ENCODE measurements around the gene SLC29A3. TPM values are rescaled to one million over a fixed set of nuclear protein-coding genes. Genes with fewer than 3 reads are reported as not detected.

The SLC29A3 gene
- total and polyA plus RNA-seq, 2 donors: 2.5 to 5.6 TPM

DNA sequence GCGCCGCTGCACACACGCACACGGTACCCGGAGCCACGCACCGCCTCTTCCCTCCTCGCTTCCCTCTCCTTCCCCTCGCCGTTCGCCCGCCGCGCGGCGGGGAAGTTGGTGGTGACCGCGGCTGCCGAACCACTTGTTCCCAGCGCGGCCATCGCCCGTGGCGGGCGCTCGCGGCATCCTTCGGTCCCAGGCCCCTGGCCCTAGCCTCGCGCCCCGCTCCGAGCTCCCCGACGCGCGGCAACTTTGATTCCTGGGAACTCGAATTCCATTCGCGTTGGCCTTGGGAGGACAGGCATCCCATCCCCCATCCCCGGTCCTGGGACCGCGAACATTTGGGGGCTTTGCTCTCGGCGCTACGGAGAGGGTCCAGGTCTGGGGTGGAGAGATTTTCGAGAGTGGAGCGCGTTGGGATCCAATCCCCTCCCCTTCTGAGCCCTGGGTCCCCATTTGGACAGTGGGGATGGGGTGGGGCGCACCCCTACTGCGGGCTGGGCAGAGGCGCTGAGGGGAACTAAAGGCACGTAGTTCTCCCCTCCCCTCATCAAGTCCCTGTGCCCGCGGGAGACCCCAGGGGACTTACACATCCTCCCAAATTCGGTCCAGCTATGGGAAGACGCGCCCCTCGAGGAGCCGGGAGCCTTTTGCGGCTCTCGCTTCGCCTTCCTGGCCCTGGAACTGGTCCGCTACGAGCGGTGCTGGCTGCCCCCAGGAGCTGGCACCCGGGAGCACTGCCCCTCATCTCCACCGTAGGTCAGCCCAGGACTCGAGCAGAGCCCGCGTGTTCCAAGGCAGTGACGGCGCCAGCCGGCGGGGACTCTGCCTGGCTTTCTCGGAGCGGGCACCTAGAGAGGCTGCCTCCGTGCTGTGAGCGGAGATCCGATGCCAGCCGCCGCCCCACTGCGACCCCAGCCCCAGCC lies 78.5 kb downstream of the SLC29A3 start:
- peak overlapping the region; percentile 13 to 54 for H3K4me3 ChIP-seq (ENCODE audit: low read length in 2 of 2)
- 3% methylated on average over 82 of the region's 82 CpGs for WGBS
- H3K4me1 ChIP-seq (ENCODE audit: control insufficient read depth in 2 of 2, insufficient read depth in 2 of 2, low read length in 2 of 2): peaks cover 8 to 13% of the 10 kb centered on the region in 2 donors
- H3K27ac ChIP-seq (ENCODE audit: low read depth in 1 of 2, low read length in 1 of 2): no peak overlapping the region
- no peak for DNase-seq (ENCODE audit: low read depth in 6 of 9, low spot score in 9 of 9)
- H3K27me3 ChIP-seq (ENCODE audit: control insufficient read depth in 2 of 2, insufficient read depth in 1 of 2, low read length in 1 of 2): peaks cover 36 to 72% of the 10 kb centered on the region in 2 donors
- H3K36me3 ChIP-seq (ENCODE audit: control insufficient read depth in 2 of 2, insufficient read depth in 2 of 2, low read length in 1 of 2): no peaks in the 10 kb centered on the region
- no peaks in the 10 kb centered on the region for H3K9me3 ChIP-seq (ENCODE audit: control insufficient read depth in 2 of 2, insufficient read depth in 1 of 2, low read length in 1 of 2)

DNA sequence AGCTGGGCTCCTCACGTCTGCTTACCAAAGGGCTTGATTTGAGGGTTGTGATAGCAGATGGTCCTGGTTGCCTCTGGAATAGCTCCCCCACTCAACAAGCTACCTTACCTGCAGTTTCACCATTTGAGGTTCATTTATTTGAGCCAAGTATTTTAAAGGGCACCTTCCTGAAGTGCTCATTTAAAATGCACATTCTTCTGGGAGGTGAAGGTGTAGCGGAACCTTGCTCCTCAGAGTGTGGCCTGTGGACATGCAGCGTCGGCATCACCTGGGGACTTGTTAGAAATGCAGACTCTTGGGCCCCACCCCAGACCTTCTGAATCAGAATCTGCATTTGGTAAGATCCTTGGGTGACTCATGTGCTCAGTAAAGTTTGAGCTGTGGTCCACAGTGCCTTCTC lies 79.9 kb downstream of the SLC29A3 start:
- peaks cover 8 to 13% of the 10 kb centered on the region in 2 donors for H3K4me1 ChIP-seq (ENCODE audit: control insufficient read depth in 2 of 2, insufficient read depth in 2 of 2, low read length in 2 of 2)
- no peaks in the 10 kb centered on the region for H3K36me3 ChIP-seq (ENCODE audit: control insufficient read depth in 2 of 2, insufficient read depth in 2 of 2, low read length in 1 of 2)
- H3K4me3 ChIP-seq (ENCODE audit: low read length in 2 of 2): no peak overlapping the region
- H3K9me3 ChIP-seq (ENCODE audit: control insufficient read depth in 2 of 2, insufficient read depth in 1 of 2, low read length in 1 of 2): no peaks in the 10 kb centered on the region
- no peak for DNase-seq (ENCODE audit: low read depth in 6 of 9, low spot score in 9 of 9)
- peaks cover 36 to 63% of the 10 kb centered on the region in 2 donors for H3K27me3 ChIP-seq (ENCODE audit: control insufficient read depth in 2 of 2, insufficient read depth in 1 of 2, low read length in 1 of 2)
- WGBS: 80% methylated on average over 4 of the region's 4 CpGs
- H3K27ac ChIP-seq (ENCODE audit: low read depth in 1 of 2, low read length in 1 of 2): no peak overlapping the region

DNA sequence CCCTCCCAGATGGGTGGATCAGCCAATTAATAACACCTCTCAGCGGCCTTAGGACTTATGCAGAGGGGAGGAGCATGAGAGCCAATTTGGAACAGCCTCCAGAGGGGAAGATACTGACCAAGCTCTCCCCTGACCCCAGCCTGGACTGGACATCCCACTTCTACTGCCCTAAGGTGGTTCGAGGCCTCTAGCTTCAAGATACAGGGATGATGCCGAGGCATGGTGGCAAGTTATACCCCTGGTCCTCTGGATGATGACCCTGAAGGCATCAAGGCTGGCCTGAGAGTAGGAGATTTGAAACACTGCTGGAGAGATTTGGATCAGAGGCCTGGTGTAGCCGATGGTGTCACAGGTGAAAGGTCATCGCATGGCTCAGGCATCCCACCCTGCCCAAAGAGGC lies 80.9 kb downstream of the SLC29A3 start:
- peaks cover 8 to 13% of the 10 kb centered on the region in 2 donors for H3K4me1 ChIP-seq (ENCODE audit: control insufficient read depth in 2 of 2, insufficient read depth in 2 of 2, low read length in 2 of 2)
- H3K27me3 ChIP-seq (ENCODE audit: control insufficient read depth in 2 of 2, insufficient read depth in 1 of 2, low read length in 1 of 2): peaks cover 36 to 61% of the 10 kb centered on the region in 2 donors
- H3K4me3 ChIP-seq (ENCODE audit: low read length in 2 of 2): no peak overlapping the region
- H3K27ac ChIP-seq (ENCODE audit: low read depth in 1 of 2, low read length in 1 of 2): no peak overlapping the region
- no peak for DNase-seq (ENCODE audit: low read depth in 6 of 9, low spot score in 9 of 9)
- no peaks in the 10 kb centered on the region for H3K9me3 ChIP-seq (ENCODE audit: control insufficient read depth in 2 of 2, insufficient read depth in 1 of 2, low read length in 1 of 2)
- no peaks in the 10 kb centered on the region for H3K36me3 ChIP-seq (ENCODE audit: control insufficient read depth in 2 of 2, insufficient read depth in 2 of 2, low read length in 1 of 2)
- 94% methylated on average over 5 of the region's 5 CpGs for WGBS

DNA sequence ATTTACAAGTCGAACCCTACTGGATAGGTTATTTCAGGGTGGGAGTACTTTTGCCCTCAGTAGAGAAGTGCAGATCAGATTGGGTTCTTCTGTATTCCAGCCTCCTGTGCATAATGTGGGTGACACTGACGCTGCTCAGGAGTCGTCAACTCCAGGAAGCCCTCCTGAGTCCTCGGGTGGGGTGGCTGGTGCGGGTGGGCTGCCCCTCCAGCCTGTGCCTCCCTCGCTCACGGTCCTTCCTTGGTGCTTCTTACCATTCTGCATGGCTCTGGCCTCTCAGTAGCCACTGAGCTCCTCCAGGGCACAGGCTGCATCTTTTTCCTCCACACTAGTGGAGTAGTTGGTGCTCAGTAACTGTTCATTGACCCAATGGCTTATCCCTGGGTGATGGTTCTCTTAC lies 82.0 kb downstream of the SLC29A3 start:
- Histone ChIP-seq H3K27ac (ENCODE audit: low read depth in 1 of 2, low read length in 1 of 2) (no peak overlapping the region), H3K36me3 (ENCODE audit: control insufficient read depth in 2 of 2, insufficient read depth in 2 of 2, low read length in 1 of 2) (no peaks in the 10 kb centered on the region), H3K4me1 (ENCODE audit: control insufficient read depth in 2 of 2, insufficient read depth in 2 of 2, low read length in 2 of 2) (peaks cover 8 to 9% of the 10 kb centered on the region in 2 donors), H3K4me3 (ENCODE audit: low read length in 2 of 2) (no peak overlapping the region), H3K27me3 (ENCODE audit: control insufficient read depth in 2 of 2, insufficient read depth in 1 of 2, low read length in 1 of 2) (peaks cover 29 to 53% of the 10 kb centered on the region in 2 donors), H3K9me3 (ENCODE audit: control insufficient read depth in 2 of 2, insufficient read depth in 1 of 2, low read length in 1 of 2) (no peaks in the 10 kb centered on the region)
- 96% methylated on average over 7 of the region's 7 CpGs for WGBS
- no peak for DNase-seq (ENCODE audit: low read depth in 6 of 9, low spot score in 9 of 9)

DNA sequence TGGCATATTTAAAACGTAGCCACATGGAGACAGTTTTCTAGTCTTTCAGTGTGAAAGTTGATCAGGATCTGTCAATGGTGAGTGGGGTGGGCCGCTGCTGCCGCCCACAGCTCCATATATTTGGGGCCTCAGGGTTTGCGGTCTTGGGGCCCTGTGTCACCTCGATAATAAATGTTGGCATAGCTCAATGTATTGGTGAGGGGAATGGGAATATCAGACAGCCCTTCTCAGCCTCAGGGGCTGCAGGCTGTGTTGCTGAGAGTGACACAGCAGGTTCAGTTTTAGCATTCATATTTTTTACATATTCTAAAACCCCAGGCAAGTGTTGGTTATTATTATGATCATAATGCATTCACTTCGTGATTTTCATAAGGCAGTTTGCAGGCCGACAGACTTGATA lies 82.9 kb downstream of the SLC29A3 start:
- H3K36me3 ChIP-seq (ENCODE audit: control insufficient read depth in 2 of 2, insufficient read depth in 2 of 2, low read length in 1 of 2): no peaks in the 10 kb centered on the region
- 98% methylated on average over 7 of the region's 7 CpGs for WGBS
- DNase-seq (ENCODE audit: low read depth in 6 of 9, low spot score in 9 of 9): no peak
- H3K27ac ChIP-seq (ENCODE audit: low read depth in 1 of 2, low read length in 1 of 2): no peak overlapping the region
- no peak overlapping the region for H3K4me3 ChIP-seq (ENCODE audit: low read length in 2 of 2)
- H3K4me1 ChIP-seq (ENCODE audit: control insufficient read depth in 2 of 2, insufficient read depth in 2 of 2, low read length in 2 of 2): peaks cover 6 to 8% of the 10 kb centered on the region in 2 donors
- no peaks in the 10 kb centered on the region for H3K9me3 ChIP-seq (ENCODE audit: control insufficient read depth in 2 of 2, insufficient read depth in 1 of 2, low read length in 1 of 2)
- peaks cover 22 to 45% of the 10 kb centered on the region in 2 donors for H3K27me3 ChIP-seq (ENCODE audit: control insufficient read depth in 2 of 2, insufficient read depth in 1 of 2, low read length in 1 of 2)

DNA sequence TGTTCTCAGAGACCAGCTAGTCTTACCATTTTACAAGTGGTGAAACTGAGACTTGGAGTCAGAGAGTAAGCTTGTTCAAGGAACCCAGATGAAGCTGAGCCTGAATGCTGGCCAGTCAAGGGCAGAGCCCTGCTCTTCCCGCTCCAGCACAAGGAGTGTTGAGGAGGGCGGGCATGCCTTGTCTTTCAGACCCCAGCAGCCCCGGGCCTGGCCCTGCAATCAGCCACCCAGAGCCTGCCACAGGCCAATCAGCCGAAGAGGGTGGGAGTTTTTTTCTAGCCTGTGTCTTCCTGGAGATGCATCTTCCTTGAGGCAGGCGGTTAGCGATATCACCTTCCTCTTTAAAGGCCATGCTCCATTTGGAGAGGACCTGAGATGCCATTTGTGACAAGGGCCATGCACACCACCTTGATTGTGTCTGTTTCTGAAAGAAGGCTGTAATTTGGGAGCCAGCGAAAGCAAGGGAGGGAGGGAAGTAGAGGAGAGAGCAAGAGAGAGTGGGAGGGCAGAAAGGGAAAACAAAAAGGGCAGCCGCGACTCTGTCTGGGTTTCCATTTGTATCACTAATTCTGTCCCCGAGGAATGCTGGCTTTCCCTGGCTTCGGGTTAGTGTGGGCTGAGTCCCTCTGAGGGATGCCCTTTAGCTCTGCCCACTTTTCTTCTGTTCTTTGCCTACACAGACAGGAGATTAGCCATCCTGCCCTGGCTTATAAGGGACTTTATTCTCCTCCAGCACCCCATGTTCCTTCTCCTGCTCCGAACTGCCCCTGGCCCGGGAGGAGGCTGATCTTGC lies 85.6 kb downstream of the SLC29A3 start:
- H3K36me3 ChIP-seq (ENCODE audit: control insufficient read depth in 2 of 2, insufficient read depth in 2 of 2, low read length in 1 of 2): no peaks in the 10 kb centered on the region
- DNase-seq (ENCODE audit: low read depth in 6 of 9, low spot score in 9 of 9): no peak
- H3K27ac ChIP-seq (ENCODE audit: low read depth in 1 of 2, low read length in 1 of 2): no peak overlapping the region
- 89% methylated on average over 13 of the region's 13 CpGs for WGBS
- H3K4me1 ChIP-seq (ENCODE audit: control insufficient read depth in 2 of 2, insufficient read depth in 2 of 2, low read length in 2 of 2): no peaks in the 10 kb centered on the region
- no peaks in the 10 kb centered on the region for H3K9me3 ChIP-seq (ENCODE audit: control insufficient read depth in 2 of 2, insufficient read depth in 1 of 2, low read length in 1 of 2)
- no peak overlapping the region for H3K4me3 ChIP-seq (ENCODE audit: low read length in 2 of 2)
- peaks cover 0 to 18% of the 10 kb centered on the region in 2 donors for H3K27me3 ChIP-seq (ENCODE audit: control insufficient read depth in 2 of 2, insufficient read depth in 1 of 2, low read length in 1 of 2)

DNA sequence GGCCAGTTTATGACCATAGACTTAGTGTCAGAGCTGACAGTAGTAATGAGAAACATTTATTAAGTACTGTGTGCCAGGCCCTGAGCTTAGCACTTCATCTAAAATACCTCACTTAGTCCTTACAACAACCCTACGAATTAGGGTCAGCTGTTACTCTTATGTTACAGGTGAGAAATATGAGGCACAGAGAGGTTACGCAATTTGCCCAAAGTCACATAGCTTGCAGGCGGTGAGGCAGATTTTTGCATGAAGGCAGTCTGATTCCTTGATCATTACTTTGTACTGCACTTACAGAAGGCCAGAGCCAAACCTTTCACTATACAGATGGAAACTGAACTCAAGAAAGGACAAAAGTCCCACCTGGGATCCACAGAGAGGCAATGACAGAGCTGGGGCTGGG lies 87.8 kb downstream of the SLC29A3 start:
- H3K4me3 ChIP-seq (ENCODE audit: low read length in 2 of 2): no peak overlapping the region
- H3K36me3 ChIP-seq (ENCODE audit: control insufficient read depth in 2 of 2, insufficient read depth in 2 of 2, low read length in 1 of 2): no peaks in the 10 kb centered on the region
- no peak for DNase-seq (ENCODE audit: low read depth in 6 of 9, low spot score in 9 of 9)
- H3K27ac ChIP-seq (ENCODE audit: low read depth in 1 of 2, low read length in 1 of 2): no peak overlapping the region
- WGBS: 93% methylated on average over 3 of the region's 3 CpGs
- peaks cover 0 to 5% of the 10 kb centered on the region in 2 donors for H3K27me3 ChIP-seq (ENCODE audit: control insufficient read depth in 2 of 2, insufficient read depth in 1 of 2, low read length in 1 of 2)
- no peaks in the 10 kb centered on the region for H3K9me3 ChIP-seq (ENCODE audit: control insufficient read depth in 2 of 2, insufficient read depth in 1 of 2, low read length in 1 of 2)
- no peaks in the 10 kb centered on the region for H3K4me1 ChIP-seq (ENCODE audit: control insufficient read depth in 2 of 2, insufficient read depth in 2 of 2, low read length in 2 of 2)

DNA sequence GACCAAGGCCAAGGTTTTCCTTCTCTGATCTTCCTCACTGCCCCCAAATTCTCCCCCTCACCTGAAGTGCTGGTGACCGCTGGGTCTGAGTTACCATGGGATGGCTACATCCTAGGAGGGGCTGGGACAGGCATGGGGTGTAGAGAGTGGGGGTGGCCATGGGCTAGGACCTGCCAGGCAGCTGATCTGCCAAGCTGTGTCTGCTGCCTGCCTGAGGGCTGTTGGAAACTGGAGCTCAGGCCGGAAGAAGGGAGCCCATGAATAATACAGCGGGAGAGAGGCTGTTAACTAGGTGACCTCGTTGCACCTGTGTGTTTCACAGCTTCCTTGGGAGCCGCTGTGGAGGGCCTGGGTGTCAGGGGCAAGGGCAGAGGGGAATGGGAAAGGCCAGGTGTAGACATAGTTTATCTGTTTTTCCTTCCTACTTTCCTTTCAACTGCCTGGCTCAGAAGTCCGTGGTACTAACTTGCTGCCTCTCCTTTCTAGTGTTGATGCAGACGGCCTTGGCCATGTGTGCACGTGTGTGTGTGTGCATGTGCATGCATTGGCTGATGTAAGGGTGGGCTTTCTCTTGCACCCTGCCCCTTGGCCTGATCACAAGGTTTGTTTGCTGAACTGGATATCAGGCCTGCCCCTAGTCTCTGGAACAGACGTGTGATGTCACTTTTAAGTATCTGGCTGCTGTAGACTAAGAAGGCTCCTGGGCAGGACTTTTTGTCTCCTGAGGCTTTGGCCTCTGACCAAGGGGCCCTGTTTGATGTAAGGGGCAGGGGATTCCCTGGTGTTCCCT lies 89.6 kb downstream of the SLC29A3 start:
- Histone ChIP-seq H3K27me3 (ENCODE audit: control insufficient read depth in 2 of 2, insufficient read depth in 1 of 2, low read length in 1 of 2) (peaks cover 0 to 5% of the 10 kb centered on the region in 2 donors), H3K36me3 (ENCODE audit: control insufficient read depth in 2 of 2, insufficient read depth in 2 of 2, low read length in 1 of 2) (no peaks in the 10 kb centered on the region), H3K4me3 (ENCODE audit: low read length in 2 of 2) (no peak overlapping the region), H3K9me3 (ENCODE audit: control insufficient read depth in 2 of 2, insufficient read depth in 1 of 2, low read length in 1 of 2) (no peaks in the 10 kb centered on the region), H3K4me1 (ENCODE audit: control insufficient read depth in 2 of 2, insufficient read depth in 2 of 2, low read length in 2 of 2) (no peaks in the 10 kb centered on the region), H3K27ac (ENCODE audit: low read depth in 1 of 2, low read length in 1 of 2) (no peak overlapping the region)
- DNase-seq (ENCODE audit: low read depth in 6 of 9, low spot score in 9 of 9): no peak
- WGBS: 92% methylated on average over 9 of the region's 9 CpGs
